ENCODE measurements around the gene LRFN2. TPM values are rescaled to one million over a fixed set of nuclear protein-coding genes. Genes with fewer than 3 reads are reported as not detected.

The LRFN2 gene
- total RNA-seq, 1 experiment from 2014 or later: not detected

DNA sequence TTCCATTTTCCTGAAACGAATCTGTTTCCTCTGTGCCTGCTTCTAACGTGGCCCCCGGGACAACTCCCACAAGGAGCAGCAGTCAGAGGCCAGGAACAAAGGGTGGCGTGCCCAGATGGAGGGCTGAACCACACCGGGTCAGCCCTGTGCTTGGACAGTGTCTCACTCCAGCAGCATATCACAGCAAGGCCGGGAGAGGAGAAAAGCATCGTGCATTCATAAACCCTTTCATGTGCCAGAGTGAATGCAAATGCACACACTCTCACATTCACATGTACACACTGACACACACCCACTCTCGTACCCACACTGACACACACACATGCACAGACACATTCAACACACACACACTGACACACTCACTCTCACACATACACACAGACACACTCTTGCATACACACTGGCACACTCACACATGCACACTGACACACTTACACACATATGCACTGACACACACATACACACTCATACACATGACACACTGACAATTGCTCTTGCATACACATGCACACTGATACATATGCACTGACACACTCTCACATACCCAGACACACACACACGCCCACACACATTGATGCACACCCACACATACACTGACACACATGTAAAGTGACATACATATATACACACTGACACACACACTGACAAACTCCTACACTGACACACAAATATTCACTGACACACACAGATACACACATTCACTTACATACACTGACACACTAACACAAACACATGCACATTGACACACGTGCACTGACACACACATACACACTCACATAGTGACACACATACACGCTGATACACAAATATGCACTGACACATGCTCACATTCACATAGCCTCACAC lies 237.0 kb downstream of the LRFN2 start:
- no peak for DNase-seq (ENCODE audit: low spot score)

DNA sequence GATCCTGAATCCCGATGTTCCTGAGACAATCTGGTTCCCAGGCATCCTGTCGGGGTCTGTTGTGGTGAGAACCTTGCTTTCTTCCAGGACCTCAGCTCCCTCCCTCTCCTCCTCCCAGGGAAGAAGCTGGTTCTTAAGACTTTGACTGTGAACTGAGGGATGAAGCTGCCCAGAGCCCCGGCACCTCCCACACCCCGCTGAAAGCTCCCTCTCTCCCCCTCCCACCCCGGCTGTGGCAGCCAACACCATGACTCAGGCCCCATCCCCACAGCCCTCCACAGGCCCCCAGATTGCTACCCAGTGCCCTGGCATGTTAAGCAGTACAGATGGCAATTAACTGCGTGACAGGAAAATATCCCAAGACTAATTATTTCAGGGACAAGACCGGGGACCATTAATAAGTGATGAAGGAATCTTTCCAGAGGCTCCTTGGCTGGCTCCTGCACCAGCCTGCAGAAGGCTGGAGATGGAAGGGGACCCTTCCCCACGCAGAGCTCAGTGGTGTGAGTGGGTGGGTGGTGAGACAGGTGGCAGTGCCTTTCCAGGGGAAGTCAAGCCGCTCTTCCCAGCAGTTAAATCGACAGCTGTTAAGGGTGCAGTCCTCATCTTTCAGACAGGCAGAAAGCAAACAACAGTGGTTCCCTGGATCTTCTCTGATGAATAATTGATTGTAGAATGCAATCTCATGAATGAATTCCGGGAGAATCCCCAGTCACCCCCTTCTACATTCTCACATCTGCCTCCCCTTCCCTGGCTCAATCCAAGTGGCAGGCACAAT lies 237.9 kb downstream of the LRFN2 start:
- DNase-seq (ENCODE audit: low spot score): no peak

DNA sequence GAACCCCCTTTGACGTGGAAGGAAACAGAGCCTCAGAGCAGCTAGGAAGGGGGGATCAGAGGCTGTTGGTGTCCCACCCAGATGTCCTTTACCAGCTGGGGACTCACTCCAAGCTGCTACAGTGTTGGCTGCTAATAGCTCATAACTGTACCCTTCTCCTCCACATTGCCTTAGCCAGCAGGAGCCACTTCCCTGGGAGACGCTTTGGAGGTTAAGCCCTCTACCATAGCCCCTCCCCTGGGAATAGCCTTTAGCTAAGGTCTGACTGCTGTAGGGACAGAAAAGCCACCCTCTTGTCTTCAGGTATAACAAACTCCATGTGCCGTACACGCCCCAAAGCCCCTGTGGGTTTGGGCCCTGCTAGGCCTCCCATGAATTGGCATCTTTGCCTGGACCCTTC lies 238.6 kb downstream of the LRFN2 start:
- no peak for DNase-seq (ENCODE audit: low spot score)

DNA sequence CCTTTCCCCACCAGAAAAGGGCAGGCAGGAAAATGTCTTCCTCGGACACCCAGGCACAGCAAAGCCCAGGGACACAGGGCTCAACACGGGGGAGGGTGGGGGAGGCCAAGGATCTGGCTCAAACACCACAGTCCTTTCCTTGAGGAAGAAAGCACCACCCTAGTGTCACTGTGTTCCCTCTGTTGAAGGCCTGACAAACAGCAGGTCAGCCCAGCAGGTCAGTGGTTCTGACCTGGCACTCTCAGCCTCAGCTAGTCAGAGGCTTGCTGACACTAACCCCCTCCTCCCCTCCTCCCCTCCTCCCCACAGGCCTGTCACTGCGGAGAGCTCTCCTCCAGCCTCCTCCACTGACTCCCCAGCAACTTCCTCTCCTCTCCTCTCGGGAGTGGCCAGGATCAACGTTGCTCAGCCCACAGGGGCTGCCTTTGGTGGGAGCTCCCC lies 239.6 kb downstream of the LRFN2 start:
- no peak for DNase-seq (ENCODE audit: low spot score)

DNA sequence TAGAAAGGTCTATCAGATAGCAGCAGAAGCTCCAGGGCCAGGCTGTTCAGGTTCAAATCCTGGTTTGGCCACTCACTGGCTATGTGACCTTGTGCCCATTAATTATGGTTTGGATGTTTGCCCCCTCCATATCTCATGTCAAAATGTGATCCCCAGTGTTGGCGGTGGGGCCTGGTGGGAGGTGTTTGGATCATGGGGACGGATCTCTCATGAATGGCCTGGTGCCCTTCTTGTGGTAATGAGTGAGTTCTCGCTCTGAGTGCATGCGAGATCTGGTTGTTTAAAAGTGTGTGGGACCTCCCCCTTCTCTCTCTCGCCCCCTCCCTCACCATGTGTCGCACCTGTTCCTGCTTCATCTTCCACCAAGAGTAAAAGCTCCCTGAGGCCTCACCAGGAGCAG lies 240.9 kb downstream of the LRFN2 start:
- no peak for DNase-seq (ENCODE audit: low spot score)

DNA sequence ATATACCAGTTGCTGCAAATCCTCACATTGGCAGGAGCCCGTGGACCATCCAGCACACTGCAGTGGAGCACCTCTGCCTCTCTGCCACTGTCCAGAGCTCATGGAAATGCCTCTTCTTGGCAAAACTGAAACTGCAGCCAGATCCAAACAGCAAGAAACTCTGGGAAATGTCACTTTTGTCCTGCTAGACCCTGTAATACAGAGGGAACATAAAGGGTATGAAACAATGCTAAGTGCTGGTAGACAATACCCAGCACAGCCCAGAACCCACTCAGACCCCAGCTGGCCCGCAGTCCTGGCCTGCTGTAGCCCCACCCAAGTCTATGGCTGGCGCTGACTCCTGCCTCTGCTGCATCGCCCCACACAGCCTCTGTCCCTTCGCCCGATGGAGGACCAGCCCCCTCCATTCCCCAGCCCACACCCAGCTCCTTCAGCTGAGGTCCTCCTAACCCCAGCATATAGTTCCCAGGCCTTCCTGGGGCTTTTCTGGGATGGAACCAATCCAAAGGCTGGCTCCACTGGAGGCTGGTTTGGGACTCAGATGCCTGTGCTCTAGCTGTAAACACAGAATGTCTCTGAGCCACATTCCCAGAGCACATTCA lies 242.5 kb downstream of the LRFN2 start:
- no peak for DNase-seq (ENCODE audit: low spot score)

DNA sequence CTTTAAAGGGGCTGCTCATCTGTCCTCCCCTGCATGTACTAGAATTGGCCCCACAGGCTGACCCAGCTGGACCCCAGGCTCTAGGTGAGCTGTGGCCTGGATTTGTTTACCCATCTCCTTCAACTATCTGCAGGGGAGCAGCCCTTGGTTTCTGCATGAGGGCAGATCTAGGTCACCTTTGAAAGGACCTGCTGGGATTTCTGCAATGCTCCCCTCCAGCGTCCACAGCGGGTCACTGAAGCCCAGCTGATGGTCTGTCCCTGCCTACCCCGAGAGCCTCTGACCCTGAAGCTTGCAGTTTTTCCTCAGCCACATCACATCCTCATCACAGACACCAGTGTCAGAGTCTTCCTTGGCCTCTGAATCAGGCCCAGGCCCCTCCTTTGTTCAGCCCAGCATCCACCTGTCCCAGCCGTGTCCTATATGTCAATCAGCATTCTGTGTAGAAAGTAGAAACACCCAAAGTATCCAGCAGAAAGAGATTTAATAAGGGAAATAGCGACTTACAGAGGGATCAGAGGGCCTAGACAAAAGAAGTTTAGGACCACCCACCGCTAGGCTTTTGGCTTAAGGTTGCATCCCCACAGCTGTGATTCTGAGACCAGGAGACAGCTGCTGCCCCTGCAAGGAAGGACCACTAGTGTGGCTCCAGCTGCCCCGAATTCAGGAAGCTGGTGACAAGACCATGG lies 243.1 kb downstream of the LRFN2 start:
- DNase-seq (ENCODE audit: low spot score): no peak

DNA sequence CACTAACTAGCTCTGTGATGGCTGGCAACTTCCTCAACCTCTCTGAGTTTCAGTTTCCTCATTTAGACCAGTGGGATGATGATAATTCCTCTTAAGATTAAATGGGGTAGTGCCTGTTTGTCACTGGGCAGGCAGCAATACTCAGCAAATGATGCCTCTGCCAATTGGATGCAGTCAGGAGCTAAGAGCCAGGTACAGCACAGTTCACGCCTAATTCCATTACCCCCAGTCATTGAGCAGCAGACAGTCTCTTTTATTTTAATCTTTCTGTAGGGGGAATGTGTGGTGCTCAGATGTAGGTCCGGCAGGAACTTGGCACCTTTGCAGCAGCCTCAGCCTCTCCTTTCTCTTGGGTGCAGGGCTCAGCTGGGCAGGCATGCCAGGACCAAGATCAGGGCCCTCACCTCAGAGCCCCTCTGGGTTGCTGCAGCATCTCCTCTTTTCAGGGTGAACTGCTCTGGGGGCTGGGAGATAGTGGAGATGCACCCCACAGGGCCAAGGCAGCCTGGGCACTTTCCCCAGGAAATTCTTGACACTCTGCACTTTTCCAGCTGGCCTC lies 243.8 kb downstream of the LRFN2 start:
- no peak for DNase-seq (ENCODE audit: low spot score)

DNA sequence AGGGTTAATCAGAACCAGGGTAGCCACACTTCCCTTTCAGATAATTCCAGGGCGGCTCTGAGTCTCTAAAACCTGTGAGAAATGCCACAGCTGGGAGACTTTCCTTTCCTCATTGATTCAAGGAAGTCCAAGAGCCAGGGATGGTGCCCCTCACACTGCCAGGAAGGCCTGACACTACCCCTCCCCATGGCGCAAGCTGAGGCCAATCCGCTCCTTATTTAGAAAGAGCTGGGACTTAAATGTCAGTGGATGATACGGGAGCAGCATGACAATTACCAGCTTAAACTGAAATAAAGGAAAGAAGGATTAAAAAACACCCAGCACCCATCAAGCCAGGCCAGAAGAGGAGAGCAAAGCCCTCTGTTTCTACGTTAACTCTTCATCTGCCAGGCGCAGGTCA lies 244.4 kb downstream of the LRFN2 start:
- no peak for DNase-seq (ENCODE audit: low spot score)

DNA sequence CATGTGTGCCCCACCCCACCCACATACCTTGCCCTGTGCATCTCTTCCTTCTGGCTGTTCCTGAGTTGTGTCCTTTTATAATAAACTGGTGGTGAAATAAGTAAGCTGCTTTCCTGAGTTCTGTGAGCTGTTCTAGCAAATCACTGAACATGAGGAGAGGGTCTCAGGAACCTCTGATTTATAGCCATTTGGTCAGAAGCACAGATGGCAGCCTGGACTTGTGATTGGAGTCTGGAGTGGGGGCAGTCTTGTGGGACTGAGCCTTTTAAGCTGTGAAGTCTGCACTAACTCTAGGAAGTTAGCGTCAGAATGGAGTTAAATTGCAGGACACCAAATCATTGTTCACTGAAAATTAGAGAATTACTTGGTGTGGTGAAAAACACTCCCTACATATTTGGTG lies 245.4 kb downstream of the LRFN2 start:
- DNase-seq (ENCODE audit: low spot score): no peak
